NCI-H1105 (cell line): Measurements from ENCODE around the gene WDFY2.
A peak's percentile ranks its signal among the peaks of the same experiment; 100 is the strongest.
"Not testable (repeated sequence)": the region's sequence is repeated elsewhere in the genome, so short reads cannot be mapped to it uniquely, and the experiment has no call there.

ENCODE experiments used
- DNase-seq: peaks from one replicate; lab custom pipeline; 2025; lab: John Stamatoyannopoulos, UW

The WDFY2 gene

GRCh38 chr13:51564671-51565070 lies 19.6 kb upstream of the WDFY2 start:
- no peak for DNase-seq

DNA sequence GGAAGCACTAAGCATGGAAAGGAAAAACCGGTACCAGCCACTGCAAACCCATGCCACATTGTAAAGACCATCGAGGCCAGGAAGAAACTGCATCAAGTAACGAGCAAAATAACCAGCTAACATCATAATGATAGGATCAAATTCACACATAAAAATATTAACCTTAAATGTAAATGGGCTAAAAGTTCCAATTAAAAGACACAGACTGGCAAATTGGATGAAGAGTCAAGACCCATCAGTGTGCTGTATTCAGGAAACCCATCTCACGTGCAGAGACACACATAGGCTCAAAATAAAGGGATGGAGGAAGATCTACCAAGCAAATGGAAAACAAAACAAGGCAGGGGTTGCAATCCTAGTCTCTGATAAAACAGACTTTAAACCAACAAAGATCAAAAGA lies 15.3 kb upstream of the WDFY2 start:
- DNase-seq, result not testable (repeated sequence)

DNA sequence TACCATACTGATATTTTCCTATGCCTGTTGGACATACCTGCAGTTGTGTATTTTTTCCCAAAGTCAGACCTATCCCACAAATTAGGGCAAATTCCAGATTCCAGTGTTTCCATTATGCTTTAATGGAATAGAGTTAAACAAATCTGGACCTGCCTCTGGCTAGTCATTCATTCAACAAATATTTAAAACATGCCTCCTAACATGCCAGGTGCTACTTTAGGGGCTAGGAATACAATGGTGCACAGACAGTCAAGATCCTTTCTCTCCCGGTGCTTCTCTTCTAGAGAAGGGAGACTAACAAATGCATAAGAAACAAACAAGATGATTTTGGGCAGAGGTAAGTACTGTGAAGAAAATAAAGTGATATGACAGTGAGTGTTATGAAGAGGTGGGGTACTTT lies 7.5 kb upstream of the WDFY2 start:
- DNase-seq, result no peak

GRCh38 chr13:51577690-51578089 lies 6.6 kb upstream of the WDFY2 start:
- DNase-seq, result no peak

DNA sequence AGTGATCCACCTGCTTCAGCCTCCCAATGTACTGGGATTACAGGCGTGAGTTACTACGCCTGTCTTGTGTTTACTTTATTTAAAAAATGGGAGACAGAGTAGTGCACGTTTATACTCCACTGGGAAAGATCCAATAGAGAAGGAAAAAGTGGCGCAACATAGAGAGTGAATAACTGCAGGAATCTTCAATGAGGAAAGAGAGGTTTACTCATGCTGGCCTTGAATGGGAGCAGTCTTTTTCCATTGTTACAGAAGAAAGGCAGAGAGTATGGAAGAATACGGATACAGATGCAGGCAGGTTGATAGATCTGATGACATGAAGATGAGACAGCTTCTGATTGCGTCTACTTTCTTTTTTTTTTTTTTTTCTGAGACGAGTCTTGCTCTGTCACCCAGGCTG lies 4.6 kb upstream of the WDFY2 start:
- DNase-seq, result no peak

DNA sequence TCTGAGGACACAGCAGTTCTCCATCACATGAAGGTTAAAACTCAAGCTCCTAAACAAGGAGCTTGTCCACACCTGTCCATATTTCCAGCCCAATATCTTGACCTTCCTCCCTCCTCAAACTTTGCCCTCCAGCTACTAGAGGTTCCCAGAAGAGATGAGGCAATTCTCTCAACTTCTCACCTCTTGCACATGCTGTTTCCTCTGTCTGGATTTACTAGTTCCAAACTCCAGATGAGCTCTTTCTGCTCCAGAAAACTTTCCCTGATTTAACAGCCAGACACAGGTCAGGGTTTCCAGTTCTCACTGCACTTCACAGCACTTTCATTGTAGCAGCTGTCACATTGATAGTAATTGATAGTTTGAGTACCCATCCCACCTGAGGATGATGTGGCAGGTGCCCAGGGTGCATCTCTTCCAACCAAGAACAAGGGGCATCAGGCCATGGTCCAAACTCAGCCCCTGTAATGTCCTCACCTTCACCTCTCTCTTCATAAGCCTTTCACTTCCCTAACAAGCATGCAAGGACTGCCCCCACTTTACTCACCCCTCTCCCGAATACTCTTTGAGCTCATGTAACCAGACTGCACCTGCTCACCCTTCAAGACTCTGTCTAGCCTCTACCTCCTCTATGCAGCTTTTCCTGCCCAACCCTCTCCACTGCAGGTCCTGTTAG lies 3.0 kb upstream of the WDFY2 start:
- DNase-seq, result no peak

DNA sequence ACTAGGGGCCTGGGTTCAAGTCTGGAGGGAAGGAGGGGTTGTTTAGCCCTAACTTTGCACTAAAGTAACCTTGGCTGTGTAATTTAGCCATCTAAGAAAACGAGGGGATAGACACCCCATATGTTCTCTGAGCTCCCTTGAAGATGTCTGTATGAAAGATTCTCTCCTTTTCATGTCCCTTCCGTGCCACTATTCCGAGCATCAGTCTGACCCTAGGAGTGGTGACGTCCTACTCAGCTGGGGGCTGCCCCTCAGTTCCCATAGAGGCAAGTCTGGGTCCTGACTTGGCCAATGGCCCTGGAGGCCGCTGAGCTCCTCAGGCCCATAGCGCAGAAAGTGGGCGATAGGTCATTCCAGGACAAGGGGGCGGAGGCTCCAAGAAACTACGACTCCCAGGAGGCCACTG lies 790 bp upstream of the WDFY2 start:
- no peak for DNase-seq

- DNase-seq, result peak; percentile 29
These were observed 740 bp downstream of the WDFY2 start for GRCh38 chr13:51584731-51585672.

DNA sequence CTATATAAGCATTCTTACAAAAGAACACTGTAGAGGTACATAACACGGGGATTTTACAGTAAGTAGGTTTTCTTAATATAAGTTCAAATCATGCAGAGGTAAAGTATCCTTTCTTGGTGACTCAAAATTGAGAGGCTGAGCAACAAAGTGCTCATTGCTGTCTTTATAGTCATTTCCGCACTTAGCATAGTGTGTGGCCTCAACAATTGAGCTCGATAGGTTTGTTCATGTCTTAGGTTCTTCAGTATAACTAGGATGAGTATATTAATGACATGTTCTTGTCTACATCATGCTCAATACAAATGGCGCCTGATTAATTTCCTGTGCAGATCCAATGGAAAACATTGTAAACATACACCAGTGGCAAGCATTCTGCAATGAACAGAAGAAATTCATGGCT lies 1.4 kb downstream of the WDFY2 start:
- DNase-seq, result no peak

GRCh38 chr13:51587372-51587771 lies 3.1 kb downstream of the WDFY2 start:
- no peak for DNase-seq

- no peak for DNase-seq
These were observed 4.2 kb downstream of the WDFY2 start for GRCh38 chr13:51588406-51588949.

DNA sequence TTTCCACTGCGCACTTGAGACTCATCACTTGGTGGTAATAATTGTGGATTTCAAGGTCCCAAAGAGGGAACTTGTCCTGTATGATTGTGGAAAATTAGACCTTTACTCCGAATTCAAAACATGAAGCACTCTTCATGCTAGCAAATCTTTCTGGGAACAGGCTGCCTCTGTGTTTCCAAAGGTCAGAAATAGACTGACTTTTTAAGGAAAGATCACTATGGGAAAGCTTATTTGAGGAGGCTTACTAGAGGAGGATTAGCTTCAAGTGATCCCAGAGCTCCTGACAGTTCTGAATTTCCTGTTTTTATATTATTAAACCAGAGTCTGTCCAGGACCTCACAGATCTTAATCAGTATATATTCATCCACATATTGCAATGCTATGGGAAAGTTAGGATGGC lies 5.5 kb downstream of the WDFY2 start:
- DNase-seq, result no peak

DNA sequence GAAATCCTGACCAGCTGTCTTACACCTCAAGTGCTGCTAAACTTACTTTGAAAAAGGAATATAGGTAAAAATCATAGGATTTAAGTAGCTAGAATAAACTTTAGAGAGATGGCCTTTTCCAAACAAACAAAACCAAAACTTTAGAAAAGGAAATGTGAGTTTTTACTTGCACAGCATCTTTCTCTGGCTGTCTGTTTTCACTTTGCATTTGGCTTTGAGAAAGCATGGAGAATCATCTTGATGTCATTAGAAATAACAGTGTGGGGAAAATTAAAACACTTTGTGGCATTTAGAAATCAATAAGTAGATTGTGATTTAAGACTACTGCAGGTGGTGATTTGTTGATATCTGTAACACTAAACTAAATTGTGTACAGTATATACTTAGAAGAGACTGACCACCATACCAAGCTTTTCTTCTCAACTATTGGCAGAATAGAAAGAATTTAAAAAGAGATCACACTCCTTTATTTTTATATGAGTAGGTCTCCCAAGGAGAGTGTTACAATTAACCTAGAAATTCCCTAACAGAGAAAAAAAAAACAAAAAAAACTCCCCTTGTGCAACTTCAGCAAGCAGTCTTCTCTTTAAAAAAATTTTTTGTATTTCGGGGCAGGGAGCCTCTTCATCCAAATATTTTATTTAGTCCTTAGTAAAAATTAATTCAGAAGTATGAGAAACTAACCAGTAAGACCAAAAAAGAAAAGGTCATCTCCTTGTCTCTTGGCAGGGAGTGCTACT lies 6.1 kb downstream of the WDFY2 start:
- DNase-seq, result no peak

DNA sequence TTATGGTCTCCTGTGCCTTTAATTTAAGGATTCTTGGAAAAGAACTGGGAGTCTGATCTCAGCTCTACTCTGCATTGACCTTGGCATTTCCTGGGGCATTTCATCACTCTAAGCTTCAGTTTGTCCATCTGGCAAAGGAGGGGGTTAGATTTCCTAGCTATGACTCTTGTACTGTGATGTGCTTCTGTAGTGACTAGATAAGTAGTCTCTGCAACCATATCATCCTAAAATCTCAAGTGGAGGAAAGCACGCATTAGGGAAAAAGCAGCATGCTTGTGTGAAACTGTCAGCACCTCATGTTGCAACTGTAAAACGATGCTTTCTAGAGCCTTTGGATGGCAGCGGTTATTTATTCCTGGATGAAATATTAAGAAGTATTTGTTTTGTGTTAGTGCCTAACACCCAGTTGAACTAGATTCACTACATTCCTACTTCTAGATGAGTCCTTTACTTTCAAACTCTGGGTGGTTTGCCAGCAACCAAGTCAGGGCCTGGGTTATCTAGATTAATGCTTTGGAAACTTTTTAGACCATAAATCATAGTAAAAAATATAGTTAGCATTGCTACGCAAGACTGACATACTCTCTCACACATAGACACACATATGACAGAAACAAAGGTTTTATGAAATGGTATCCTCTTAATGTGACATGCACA lies 6.8 kb downstream of the WDFY2 start:
- DNase-seq, result no peak

GRCh38 chr13:51591938-51592337 lies 7.7 kb downstream of the WDFY2 start:
- DNase-seq, result not testable (repeated sequence)

GRCh38 chr13:51594432-51594831 lies 10.2 kb downstream of the WDFY2 start:
- DNase-seq, result no peak

- no peak for DNase-seq
These were observed 11.2 kb downstream of the WDFY2 start for GRCh38 chr13:51595416-51595815.

- DNase-seq, result no peak
These were observed 12.3 kb downstream of the WDFY2 start for GRCh38 chr13:51596541-51596940.

GRCh38 chr13:51599444-51600176 lies 15.3 kb downstream of the WDFY2 start:
- no peak for DNase-seq

- DNase-seq, result no peak
These were observed 16.4 kb downstream of the WDFY2 start for GRCh38 chr13:51600703-51601102.
